Astrocyte of the spinal cord (primary cell): ENCODE data around the gene SVOP.

Source experiments
- DNase-seq: peaks from one replicate; pipeline ENCODE4 v3.0.0; 2011; ENCODE audit warnings: low read depth, low spot score
- H3K4me3 ChIP-seq: 2 replicates; pipeline ENCODE4 v1.5.1; 2011; ENCODE audit warnings: low read depth, mild to moderate bottlenecking, low read length, moderate library complexity
- in situ Hi-C: cut with HindIII; loops from 2 replicates; pipeline ENCODE4 v1.10.0; 2017; ENCODE audit warnings: low sequenced_read_pairs
- TF ChIP-seq, protein P1 (sequence below): IDR thresholded peaks from 2 replicates; pipeline ENCODE4 v1.5.1; 2012; ENCODE audit warnings: low read depth, mild to moderate bottlenecking, low read length, inconsistent platforms

SVOP gene

DNA sequence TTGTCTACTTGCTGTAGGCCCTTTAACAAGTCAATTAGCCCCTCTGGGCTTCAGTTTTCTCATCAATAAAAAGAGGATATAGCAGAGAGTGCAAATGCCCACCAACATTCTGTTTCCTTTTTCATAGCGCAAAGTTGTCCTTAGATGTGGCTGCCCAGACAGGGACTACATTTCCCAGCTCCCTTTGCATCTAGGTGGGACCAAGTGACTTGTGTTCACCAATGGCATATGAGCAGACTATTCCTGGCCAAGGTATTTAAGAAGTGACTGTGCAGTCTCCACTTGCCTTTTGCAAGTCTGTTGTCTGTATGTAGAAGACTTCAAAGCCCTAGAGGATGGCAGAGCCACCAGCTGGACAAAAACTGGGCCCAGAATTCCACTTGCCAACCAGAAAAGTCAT is 81.3 kb downstream of the SVOP start:
- in situ Hi-C loops = no loop called here
- DNase-seq = peak; percentile 6
- TF ChIP-seq, protein P1, sequence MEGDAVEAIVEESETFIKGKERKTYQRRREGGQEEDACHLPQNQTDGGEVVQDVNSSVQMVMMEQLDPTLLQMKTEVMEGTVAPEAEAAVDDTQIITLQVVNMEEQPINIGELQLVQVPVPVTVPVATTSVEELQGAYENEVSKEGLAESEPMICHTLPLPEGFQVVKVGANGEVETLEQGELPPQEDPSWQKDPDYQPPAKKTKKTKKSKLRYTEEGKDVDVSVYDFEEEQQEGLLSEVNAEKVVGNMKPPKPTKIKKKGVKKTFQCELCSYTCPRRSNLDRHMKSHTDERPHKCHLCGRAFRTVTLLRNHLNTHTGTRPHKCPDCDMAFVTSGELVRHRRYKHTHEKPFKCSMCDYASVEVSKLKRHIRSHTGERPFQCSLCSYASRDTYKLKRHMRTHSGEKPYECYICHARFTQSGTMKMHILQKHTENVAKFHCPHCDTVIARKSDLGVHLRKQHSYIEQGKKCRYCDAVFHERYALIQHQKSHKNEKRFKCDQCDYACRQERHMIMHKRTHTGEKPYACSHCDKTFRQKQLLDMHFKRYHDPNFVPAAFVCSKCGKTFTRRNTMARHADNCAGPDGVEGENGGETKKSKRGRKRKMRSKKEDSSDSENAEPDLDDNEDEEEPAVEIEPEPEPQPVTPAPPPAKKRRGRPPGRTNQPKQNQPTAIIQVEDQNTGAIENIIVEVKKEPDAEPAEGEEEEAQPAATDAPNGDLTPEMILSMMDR = no peak
- no peak overlapping the region for H3K4me3 ChIP-seq

DNA sequence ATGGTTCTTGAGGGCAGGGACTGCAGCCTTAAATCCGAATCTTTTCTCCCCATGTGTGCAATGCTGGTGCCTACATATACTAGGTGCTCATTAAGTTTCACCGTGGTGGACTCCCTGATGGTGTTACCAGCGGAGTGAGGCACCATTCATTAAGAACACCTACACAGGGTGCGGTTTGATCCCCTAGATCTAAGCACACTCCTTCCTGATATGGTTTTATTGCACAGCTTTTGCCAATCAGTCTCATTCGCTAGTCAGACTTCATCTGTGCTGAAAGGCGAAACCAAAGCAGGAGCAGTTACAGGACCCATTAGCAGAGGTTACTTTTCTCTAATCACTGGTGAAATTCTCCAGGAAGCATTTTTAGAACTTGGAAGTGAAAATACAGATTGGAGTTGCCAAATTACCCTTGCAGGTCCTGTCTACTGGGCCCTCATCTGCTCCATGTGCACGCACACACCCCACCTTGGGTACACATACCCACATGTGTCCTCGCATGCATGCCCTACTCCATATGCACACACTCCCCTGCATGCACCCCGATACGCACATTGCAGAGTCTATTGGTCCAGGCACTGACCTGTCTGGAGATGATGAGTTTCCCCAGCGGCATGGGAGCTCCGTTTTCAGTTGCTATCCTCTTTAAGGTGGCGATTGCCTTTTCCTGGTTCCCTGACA is 82.5 kb downstream of the SVOP start:
- H3K4me3 ChIP-seq = no peak overlapping the region
- in situ Hi-C loops = no loop called here
- DNase-seq = no peak
- TF ChIP-seq, protein P1 = no peak

DNA sequence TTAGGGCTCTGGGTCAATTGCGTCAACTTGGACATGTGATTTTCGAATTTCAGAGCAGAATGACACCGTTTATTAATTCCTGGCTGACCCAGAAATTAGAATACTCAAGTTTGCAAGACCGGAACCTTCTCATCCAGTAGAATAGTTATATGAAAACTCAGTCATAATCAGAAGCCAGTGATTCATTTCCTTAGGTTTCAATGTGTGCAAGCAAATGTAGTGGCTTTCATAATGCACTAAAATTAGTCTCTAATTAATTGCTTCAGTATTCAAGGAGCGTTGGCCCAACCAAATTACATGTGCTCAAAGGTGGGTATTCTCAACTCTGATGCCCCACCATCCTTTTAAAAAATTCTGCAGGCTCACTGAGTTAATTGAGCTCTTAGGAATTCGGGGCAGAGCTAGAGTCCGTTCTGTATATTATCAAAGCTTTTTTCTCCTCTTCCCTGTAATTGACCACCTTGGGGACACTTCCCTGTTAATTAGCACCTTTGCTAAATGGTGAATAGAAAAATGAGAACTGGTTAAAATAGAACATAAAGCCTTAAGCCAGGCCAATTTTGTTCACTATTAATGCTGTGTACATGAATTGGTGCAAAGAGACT is 85.6 kb downstream of the SVOP start:
- TF ChIP-seq, protein P1 = no peak
- no peak overlapping the region for H3K4me3 ChIP-seq
- in situ Hi-C loops = no loop called here
- DNase-seq = no peak

DNA sequence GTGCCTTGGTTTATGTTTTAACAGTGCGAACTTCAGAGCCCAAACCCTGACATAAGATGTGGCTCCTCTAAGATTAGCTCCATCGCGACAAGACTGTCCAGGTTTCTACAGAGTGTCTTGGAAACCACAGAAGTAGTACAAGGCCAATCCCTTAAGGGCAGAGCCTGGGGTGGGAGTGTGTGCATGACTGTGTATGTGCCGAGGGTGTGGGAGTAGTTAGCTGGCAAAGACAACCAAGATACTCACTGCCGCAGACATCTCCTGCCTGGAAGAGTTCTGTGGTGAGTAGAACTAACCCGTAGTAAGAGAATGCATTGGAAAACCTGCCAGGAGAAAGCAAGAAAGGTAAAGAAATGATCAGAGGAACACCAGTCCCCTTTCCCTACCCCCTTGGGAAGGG is 86.9 kb downstream of the SVOP start:
- DNase-seq = no peak
- no peak overlapping the region for H3K4me3 ChIP-seq
- TF ChIP-seq, protein P1 = no peak
- in situ Hi-C loops = no loop called here

DNA sequence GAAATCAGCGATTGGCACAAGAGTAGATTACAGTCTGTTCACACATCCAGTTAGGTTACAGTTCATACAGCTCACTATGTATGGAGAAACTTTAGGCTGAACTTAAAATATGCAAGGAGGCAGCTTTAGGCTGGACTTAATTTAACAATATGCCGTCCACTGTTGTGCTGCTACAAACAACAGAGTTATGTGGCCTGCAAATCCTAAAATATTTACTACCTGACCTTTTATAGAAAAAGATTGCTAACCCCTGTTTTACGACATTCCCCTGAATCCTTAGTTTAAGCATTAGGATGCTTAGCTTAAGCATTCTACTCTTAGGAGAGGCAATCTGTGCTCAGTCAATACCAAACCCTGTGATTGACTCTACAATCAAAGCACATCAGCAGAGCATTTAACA is 90.1 kb downstream of the SVOP start:
- in situ Hi-C loops = no loop called here
- TF ChIP-seq, protein P1 = no peak
- DNase-seq = no peak
- H3K4me3 ChIP-seq = no peak overlapping the region

DNA sequence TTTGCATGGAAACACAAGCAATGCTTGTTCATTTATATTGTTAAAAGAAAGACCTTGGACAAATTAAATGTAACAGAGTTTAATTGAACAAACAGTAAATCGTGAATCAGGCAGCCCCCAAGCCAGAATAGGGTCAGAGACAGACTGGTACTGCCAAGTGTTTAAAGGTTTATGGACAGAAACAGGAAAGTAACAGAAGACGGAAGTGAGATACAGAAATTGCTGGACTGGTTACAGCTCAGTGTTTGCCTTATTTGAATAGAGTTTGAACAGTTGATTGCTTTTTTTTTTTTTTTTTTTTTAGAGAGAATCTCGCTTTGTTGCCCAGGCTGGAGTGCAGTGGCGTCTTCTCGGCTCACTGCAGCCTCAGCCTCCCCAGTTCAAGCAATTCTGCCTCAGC is 90.7 kb downstream of the SVOP start:
- TF ChIP-seq, protein P1 = no peak
- in situ Hi-C loops = no loop called here
- DNase-seq = no peak
- H3K4me3 ChIP-seq = no peak overlapping the region
